OCI-LY7 (cell line): ENCODE measurements around the gene RIMBP2. TPM values are rescaled to one million over a fixed set of nuclear protein-coding genes. Genes with fewer than 3 reads are reported as not detected.

Experiments
- BruUV-seq: library from RNA; stranded (reverse); fragments of 400-500 nt; replicated peaks from 2 replicates; lab custom pipeline; 2021; lab: Mats Ljungman, UMichigan
- CTCF ChIA-PET: fragments of 300-600 bp; sonication (Branson Sonifier 250); formaldehyde crosslinking; loops from one replicate; lab custom pipeline; 2022; ENCODE audit warnings: antibody characterized with exemption; ENCODE audit not compliant: unreplicated experiment; lab: Charles Lee
- POLR2A ChIA-PET: fragments of 300-600 bp; sonication (Branson Sonifier 250); formaldehyde crosslinking; loops from one replicate; lab custom pipeline; 2022; ENCODE audit warnings: antibody characterized with exemption; lab: Charles Lee
- DNase-seq: peaks from one replicate; pipeline ENCODE4 v3.0.0-alpha.2; 2015; ENCODE audit warnings: low spot score
- H2AFZ ChIP-seq: fragments of 200-600 bp; sonication (generic), shearing (Covaris generic); 2 replicates; pipeline ENCODE4 v1.6.1; 2014; ENCODE audit warnings: mild to moderate bottlenecking, antibody characterized with exemption, low read length, moderate library complexity
- H3K27ac ChIP-seq: fragments of 200-600 bp; sonication (generic); 2 replicates; pipeline ENCODE4 v1.5.1; 2014; ENCODE audit warnings: mixed run types, low read depth, mild to moderate bottlenecking, moderate library complexity, low read length, inconsistent platforms; ENCODE audit not compliant: poor library complexity, severe bottlenecking
- H3K36me3 ChIP-seq: fragments of 200-600 bp; sonication (generic); 2 replicates; pipeline ENCODE4 v1.6.1; 2014; ENCODE audit warnings: mild to moderate bottlenecking, antibody characterized with exemption, low read length, moderate library complexity, mixed read lengths; ENCODE audit not compliant: insufficient read depth
- H3K4me1 ChIP-seq: fragments of 200-600 bp; sonication (generic); 2 replicates; pipeline ENCODE4 v1.5.1; 2014; ENCODE audit warnings: mild to moderate bottlenecking, low read length; ENCODE audit not compliant: insufficient read depth, poor library complexity, severe bottlenecking
- H3K4me2 ChIP-seq: fragments of 200-600 bp; sonication (generic); 2 replicates; pipeline ENCODE4 v1.6.1; 2014; ENCODE audit warnings: mild to moderate bottlenecking, low read length
- H3K4me3 ChIP-seq: fragments of 200-600 bp; sonication (generic); 2 replicates; pipeline ENCODE4 v1.5.1; 2014; ENCODE audit warnings: mild to moderate bottlenecking, low read depth, low read length; ENCODE audit not compliant: poor library complexity, severe bottlenecking
- H3K79me2 ChIP-seq: fragments of 200-600 bp; sonication (generic); 2 replicates; pipeline ENCODE4 v1.6.1; 2016; ENCODE audit warnings: low read depth, mild to moderate bottlenecking, low read length, moderate library complexity, mixed read lengths; ENCODE audit not compliant: insufficient read depth
- H3K9me2 ChIP-seq: fragments of 200-600 bp; sonication (generic); 2 replicates; pipeline ENCODE4 v1.6.1; 2016; ENCODE audit warnings: mild to moderate bottlenecking, low read length, mixed read lengths; ENCODE audit not compliant: insufficient read depth
- H3K9me3 ChIP-seq: fragments of 200-600 bp; sonication (generic); 2 replicates; pipeline ENCODE4 v1.6.1; 2014; ENCODE audit warnings: mild to moderate bottlenecking, mixed run types, low read length, mixed read lengths
- H4K20me1 ChIP-seq: fragments of 200-600 bp; sonication (generic); 2 replicates; pipeline ENCODE4 v1.6.1; 2014; ENCODE audit warnings: mild to moderate bottlenecking, antibody characterized with exemption, low read length, moderate library complexity, mixed read lengths; ENCODE audit not compliant: insufficient read depth
- EZH2phosphoT487 ChIP-seq: fragments of 200-600 bp; sonication (generic); IDR thresholded peaks from 2 replicates; pipeline ENCODE4 v1.6.1; 2018; ENCODE audit warnings: low read depth, borderline replicate concordance, mild to moderate bottlenecking, mixed run types, antibody characterized with exemption, low read length, moderate library complexity, mixed read lengths
- intact Hi-C: fragments of 100-400 bp; cut with micrococcal nuclease; formaldehyde crosslinking; loops from one replicate; pipeline ENCODE4 v1.10.0; 2022; ENCODE audit not compliant: unreplicated experiment
- total RNA-seq, 2 experiments: library from RNA; depleted of rRNA in 1 of 2; stranded (reverse); fragments of >200 nt in 1 of 2; shearing (Covaris generic) in 1 of 2; gene quantifications; 2 replicates each; pipeline ENCODE4 v1.2.3, GENCODE V29; 2014 to 2022
- TF ChIP-seq, protein P1 (sequence below): fragments of 200-600 bp; sonication (generic); conservative IDR thresholded peaks from 2 replicates; pipeline ENCODE4 v1.5.1; 2014; ENCODE audit warnings: mild to moderate bottlenecking, antibody characterized with exemption, low read length, moderate library complexity, mixed read lengths

The RIMBP2 gene
- total RNA-seq, 2 experiments from 2014 or later: not detected

DNA sequence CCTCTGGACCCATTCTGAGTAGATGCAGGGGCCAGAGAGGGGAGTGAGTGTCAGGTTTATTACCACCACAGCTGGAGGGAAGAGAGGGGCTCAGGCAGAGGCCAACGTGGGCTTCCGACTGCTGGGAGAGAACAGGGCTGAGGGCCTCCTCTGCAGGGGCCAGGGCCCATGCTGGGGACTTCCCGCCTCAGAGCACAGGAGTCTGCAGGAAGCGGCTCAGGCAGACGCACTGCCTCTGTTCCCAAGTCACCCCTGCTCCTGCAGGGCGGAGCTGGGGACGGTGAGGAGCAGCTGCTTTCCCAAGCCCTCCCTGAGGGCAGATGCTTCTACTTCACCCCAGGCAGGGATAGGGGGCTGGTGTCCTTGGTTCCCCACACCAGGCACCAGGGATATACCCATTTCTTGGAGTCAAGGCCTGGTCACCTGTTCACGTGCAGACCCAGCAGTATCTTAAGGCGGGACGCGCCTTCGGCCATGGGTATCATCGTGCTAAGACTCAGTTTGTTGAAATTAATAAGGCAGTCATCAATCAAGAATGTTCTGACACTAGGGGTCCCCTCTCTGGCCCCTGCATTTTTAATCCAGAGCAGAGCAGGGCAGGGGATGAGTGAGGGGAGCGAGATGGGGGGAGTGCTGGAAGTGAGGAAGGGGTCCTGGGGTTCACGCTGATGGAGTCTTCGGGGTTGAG is 278.4 kb downstream of the RIMBP2 start:
- H4K20me1 ChIP-seq: no peaks in the 10 kb centered on the region
- ChIA-PET CTCF (no interaction called here), POLR2A (no interaction called here)
- H3K27ac ChIP-seq: no peak overlapping the region
- H3K36me3 ChIP-seq: no peaks in the 10 kb centered on the region
- no TSS peak for BruUV-seq
- no peaks in the 10 kb centered on the region for H3K9me2 ChIP-seq
- no peaks in the 10 kb centered on the region for H3K4me1 ChIP-seq
- no peaks in the 10 kb centered on the region for H3K9me3 ChIP-seq
- intact Hi-C loops: no loop called here
- no peaks in the 10 kb centered on the region for H3K79me2 ChIP-seq
- H3K4me2 ChIP-seq: no peak overlapping the region
- no peak for DNase-seq
- no peak overlapping the region for H2AFZ ChIP-seq
- no peak overlapping the region for H3K4me3 ChIP-seq
- TF ChIP-seq EZH2phosphoT487: no peak
- TF ChIP-seq, protein P1, sequence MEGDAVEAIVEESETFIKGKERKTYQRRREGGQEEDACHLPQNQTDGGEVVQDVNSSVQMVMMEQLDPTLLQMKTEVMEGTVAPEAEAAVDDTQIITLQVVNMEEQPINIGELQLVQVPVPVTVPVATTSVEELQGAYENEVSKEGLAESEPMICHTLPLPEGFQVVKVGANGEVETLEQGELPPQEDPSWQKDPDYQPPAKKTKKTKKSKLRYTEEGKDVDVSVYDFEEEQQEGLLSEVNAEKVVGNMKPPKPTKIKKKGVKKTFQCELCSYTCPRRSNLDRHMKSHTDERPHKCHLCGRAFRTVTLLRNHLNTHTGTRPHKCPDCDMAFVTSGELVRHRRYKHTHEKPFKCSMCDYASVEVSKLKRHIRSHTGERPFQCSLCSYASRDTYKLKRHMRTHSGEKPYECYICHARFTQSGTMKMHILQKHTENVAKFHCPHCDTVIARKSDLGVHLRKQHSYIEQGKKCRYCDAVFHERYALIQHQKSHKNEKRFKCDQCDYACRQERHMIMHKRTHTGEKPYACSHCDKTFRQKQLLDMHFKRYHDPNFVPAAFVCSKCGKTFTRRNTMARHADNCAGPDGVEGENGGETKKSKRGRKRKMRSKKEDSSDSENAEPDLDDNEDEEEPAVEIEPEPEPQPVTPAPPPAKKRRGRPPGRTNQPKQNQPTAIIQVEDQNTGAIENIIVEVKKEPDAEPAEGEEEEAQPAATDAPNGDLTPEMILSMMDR: no peak

DNA sequence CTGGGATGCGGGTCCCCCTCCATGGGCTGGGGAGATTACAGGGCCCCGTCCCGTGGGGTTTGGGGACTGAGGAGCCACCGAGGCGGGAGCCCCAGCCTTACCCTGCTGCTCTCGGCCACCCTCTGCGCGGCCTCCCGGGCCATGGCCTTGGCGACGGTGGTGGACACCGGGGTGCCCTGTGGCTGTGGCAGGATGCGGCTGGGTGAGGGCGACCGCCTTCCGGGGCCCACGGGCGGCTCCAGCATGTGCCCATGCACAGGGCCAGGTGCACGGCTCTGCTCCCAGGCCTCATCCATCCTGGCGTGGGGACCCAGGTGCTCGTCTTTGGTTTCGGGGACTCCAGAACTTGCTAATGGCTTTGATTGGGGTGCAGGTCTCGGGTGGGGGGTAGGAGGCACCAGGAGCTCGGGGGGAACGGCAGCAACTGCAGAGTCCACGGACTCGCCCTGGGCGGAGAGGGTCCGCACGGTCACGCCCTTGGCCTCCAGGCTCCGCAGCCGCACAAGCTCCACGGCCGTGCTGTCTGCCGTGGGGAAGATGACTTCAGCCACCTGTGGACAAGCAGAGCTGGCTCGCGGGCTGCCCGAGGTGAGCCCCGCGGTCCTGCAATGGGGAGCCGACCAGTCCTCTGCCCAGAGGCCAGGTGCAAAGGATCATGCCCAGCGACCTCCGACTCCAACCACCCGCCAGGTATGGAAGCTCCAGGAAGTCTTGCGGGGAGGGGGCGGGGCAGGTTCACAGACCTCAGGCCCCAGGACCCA is 279.2 kb downstream of the RIMBP2 start:
- Histone ChIP-seq H3K4me1 (no peaks in the 10 kb centered on the region), H2AFZ (no peak overlapping the region), H3K36me3 (no peaks in the 10 kb centered on the region), H3K9me3 (no peaks in the 10 kb centered on the region), H3K4me2 (no peak overlapping the region), H3K4me3 (no peak overlapping the region), H3K27ac (no peak overlapping the region), H4K20me1 (no peaks in the 10 kb centered on the region), H3K79me2 (no peaks in the 10 kb centered on the region), H3K9me2 (no peaks in the 10 kb centered on the region)
- ChIA-PET CTCF (no interaction called here), POLR2A (no interaction called here)
- TF ChIP-seq, protein P1: no peak
- no peak for TF ChIP-seq EZH2phosphoT487
- no TSS peak for BruUV-seq
- DNase-seq: no peak
- intact Hi-C loops: no loop called here

DNA sequence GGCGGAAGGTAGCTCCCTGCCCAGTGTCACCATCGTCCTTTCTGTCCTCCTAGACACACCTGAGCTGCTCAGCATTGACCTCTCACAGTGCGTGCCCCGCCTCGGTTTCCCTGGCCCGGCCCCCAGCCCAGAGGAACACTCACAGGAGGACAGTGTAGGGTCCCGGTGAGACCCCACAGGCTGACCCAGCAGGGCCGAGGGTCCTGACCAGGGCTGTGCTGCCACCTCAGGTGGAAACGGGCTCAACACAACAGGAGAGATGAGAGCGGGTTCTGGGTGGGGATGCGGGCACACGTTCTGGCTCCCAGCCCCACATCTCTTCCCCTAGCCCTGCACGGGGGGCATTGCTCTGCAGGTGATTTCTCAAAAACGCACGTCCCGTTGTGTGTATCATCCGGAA is 280.3 kb downstream of the RIMBP2 start:
- no peaks in the 10 kb centered on the region for H3K36me3 ChIP-seq
- no TSS peak for BruUV-seq
- H3K4me2 ChIP-seq: no peak overlapping the region
- TF ChIP-seq, protein P1: no peak
- TF ChIP-seq EZH2phosphoT487: no peak
- ChIA-PET CTCF (no interaction called here), POLR2A (no interaction called here)
- no peak for DNase-seq
- H4K20me1 ChIP-seq: no peaks in the 10 kb centered on the region
- no peaks in the 10 kb centered on the region for H3K9me2 ChIP-seq
- H3K4me1 ChIP-seq: no peaks in the 10 kb centered on the region
- H2AFZ ChIP-seq: no peak overlapping the region
- no peaks in the 10 kb centered on the region for H3K9me3 ChIP-seq
- no peaks in the 10 kb centered on the region for H3K79me2 ChIP-seq
- intact Hi-C loops: no loop called here
- no peak overlapping the region for H3K27ac ChIP-seq
- no peak overlapping the region for H3K4me3 ChIP-seq
